NB4 (cell line): ENCODE measurements around the gene HRH1.

Source experiments
- DNase-seq: peaks from one replicate; pipeline ENCODE4 v3.0.0; 2010; ENCODE audit warnings: low read depth
- H3K4me3 ChIP-seq: one replicate; pipeline ENCODE4 v1.5.1; 2011; ENCODE audit warnings: mild to moderate bottlenecking, low read depth, low read length, moderate library complexity
- CTCF ChIP-seq: IDR thresholded peaks from one replicate; pipeline ENCODE4 v1.5.1; 2012; ENCODE audit warnings: low read depth, low read length
- MAX ChIP-seq: IDR thresholded peaks from 2 replicates; pipeline ENCODE4 v1.6.1; 2011; ENCODE audit warnings: low read depth, low read length
- MYC ChIP-seq: IDR thresholded peaks from 2 replicates; pipeline ENCODE4 v1.6.1; 2011; ENCODE audit warnings: low read depth, low read length
- POLR2A ChIP-seq: IDR thresholded peaks from 2 replicates; pipeline ENCODE4 v1.6.1; 2011; ENCODE audit warnings: mild to moderate bottlenecking; ENCODE audit not compliant: insufficient read length; ENCODE audit errors: extremely low read depth

HRH1 gene

GRCh38 chr3:11146773-11147660 lies 7.3 kb upstream of the HRH1 start:
- no peak for DNase-seq
- no peak for TF ChIP-seq CTCF
- no peak for TF ChIP-seq MYC
- TF ChIP-seq MAX, result no peak
- no peak for TF ChIP-seq POLR2A
- H3K4me3 ChIP-seq, result no peak overlapping the region

GRCh38 chr3:11150256-11150655 lies 4.0 kb upstream of the HRH1 start:
- H3K4me3 ChIP-seq, result no peak overlapping the region
- TF ChIP-seq CTCF (no peak), MAX (no peak), MYC (no peak), POLR2A (no peak)
- no peak for DNase-seq

- no peak overlapping the region for H3K4me3 ChIP-seq
- no peak for TF ChIP-seq CTCF
- TF ChIP-seq MYC, result no peak
- no peak for TF ChIP-seq POLR2A
- DNase-seq, result no peak
These were observed 2.0 kb upstream of the HRH1 start for GRCh38 chr3:11152301-11152700.

GRCh38 chr3:11154953-11155325 lies 646 bp downstream of the HRH1 start:
- H3K4me3 ChIP-seq, result no peak overlapping the region
- TF ChIP-seq MYC (no peak), MAX (no peak), CTCF (no peak), POLR2A (no peak)
- DNase-seq, result no peak

- H3K4me3 ChIP-seq, result no peak overlapping the region
- peak; percentile 68 for DNase-seq
- TF ChIP-seq POLR2A (no peak), MYC (no peak), MAX (no peak), CTCF (peak; percentile 74)
These were observed 1.2 kb downstream of the HRH1 start for GRCh38 chr3:11155341-11156025.
